D721Med (cell line): ENCODE measurements around the gene CKB.

Source experiments
- DNase-seq: peaks from one replicate; pipeline ENCODE4 v3.0.0; 2011; ENCODE audit warnings: low spot score; ENCODE audit not compliant: insufficient read length
- FAIRE-seq: peaks from 2 replicates; lab custom pipeline; 2011; peaks lifted over from hg19 to GRCh38; lab: Jason Lieb, UNC
- CTCF ChIP-seq: IDR thresholded peaks from 2 replicates; pipeline ENCODE4 v1.5.1; 2012; ENCODE audit warnings: mild to moderate bottlenecking, control low read depth; ENCODE audit not compliant: insufficient read depth; ENCODE audit errors: missing control alignments

The CKB gene

GRCh38 chr14:103539056-103539825, 16.6 kb upstream of the CKB start:
- no peak for TF ChIP-seq CTCF
- DNase-seq, result no peak
- FAIRE-seq, result no peak

- DNase-seq (peak; percentile 77), FAIRE-seq (no peak)
Observed at GRCh38 chr14:103538291-103539055, 15.8 kb upstream of the CKB start.

GRCh38 chr14:103537175-103537990, 14.8 kb upstream of the CKB start:
- no peak for DNase-seq
- no peak for FAIRE-seq
- no peak for TF ChIP-seq CTCF

More at GRCh38 chr14:103538291-103539055, 15.8 kb upstream of the CKB start:
- no peak for TF ChIP-seq CTCF

- FAIRE-seq (no peak), DNase-seq (no peak)
- TF ChIP-seq CTCF, result no peak
Observed at GRCh38 chr14:103536693-103537092, 14.1 kb upstream of the CKB start.

GRCh38 chr14:103535891-103536565, 13.4 kb upstream of the CKB start:
- TF ChIP-seq CTCF, result no peak

GRCh38 chr14:103535081-103535890, 12.7 kb upstream of the CKB start:
- TF ChIP-seq CTCF, result no peak
- no peak for FAIRE-seq

More at GRCh38 chr14:103535891-103536565, 13.4 kb upstream of the CKB start:
- no peak for DNase-seq
- no peak for FAIRE-seq

More at GRCh38 chr14:103535081-103535890, 12.7 kb upstream of the CKB start:
- DNase-seq, result no peak
